ENCODE data around the gene SMAD3.

Gene SMAD3

GRCh38 chr15:67066959-67067853 lies 1.8 kb downstream of the SMAD3 start:
- H3K4me3 ChIP-seq (ENCODE audit: low read length), result peak overlapping the region; percentile 9
- H2AK5ac ChIP-seq (ENCODE audit: low read length), result no peak overlapping the region
- peaks cover 14% of the 10 kb centered on the region for H3K79me2 ChIP-seq (ENCODE audit: control insufficient read depth, insufficient read depth, low read length)
- peaks cover 15% of the 10 kb centered on the region for H3K4me1 ChIP-seq (ENCODE audit: control insufficient read depth, low read depth, low read length)
- peak overlapping the region; percentile 80 for H3K9ac ChIP-seq (ENCODE audit: low read length)
- peak overlapping the region; percentile 89 for H3K56ac ChIP-seq (ENCODE audit: low read length)
- H4K5ac ChIP-seq (ENCODE audit: low read length), result no peak overlapping the region
- H3K23ac ChIP-seq (ENCODE audit: low read length), result no peak overlapping the region
- peaks cover 4% of the 10 kb centered on the region for H3K27me3 ChIP-seq (ENCODE audit: insufficient read depth, low read length, poor library complexity)
- no peak overlapping the region for H2BK15ac ChIP-seq (replicated peaks; ENCODE audit: low read depth)
- H2BK120ac ChIP-seq (ENCODE audit: low read depth, low read length), result no peak overlapping the region
- H4K8ac ChIP-seq (ENCODE audit: low read depth, low read length), result no peak overlapping the region
- H3K4me2 ChIP-seq (ENCODE audit: low read length), result peak overlapping the region; percentile 41
- no peaks in the 10 kb centered on the region for H3K36me3 ChIP-seq (ENCODE audit: control insufficient read depth, insufficient read depth, low read length)
- peak overlapping the region; percentile 7 for H3K27ac ChIP-seq (ENCODE audit: low read depth, low read length)
- no peak overlapping the region for H2BK5ac ChIP-seq (ENCODE audit: low read length)
- peak overlapping the region; percentile 59 for H3K4ac ChIP-seq (ENCODE audit: low read depth, low read length)
- H3K79me1 ChIP-seq (ENCODE audit: low read length), result peaks cover 7% of the 10 kb centered on the region
- H3K18ac ChIP-seq (ENCODE audit: low read length), result peak overlapping the region; percentile 95
- DNase-seq, result peak; percentile 66
- no CpG with 5 or more reads among the region's 28 CpGs for WGBS (ENCODE audit: extremely low coverage, insufficient coverage, low lambda C conversion rate)

GRCh38 chr15:67067930-67068551 lies 2.6 kb downstream of the SMAD3 start:
- H3K23ac ChIP-seq (ENCODE audit: low read length), result no peak overlapping the region
- no peaks in the 10 kb centered on the region for H3K27me3 ChIP-seq (ENCODE audit: insufficient read depth, low read length, poor library complexity)
- H2BK5ac ChIP-seq (ENCODE audit: low read length), result no peak overlapping the region
- DNase-seq, result peak; percentile 89
- H2BK15ac ChIP-seq (replicated peaks; ENCODE audit: low read depth), result no peak overlapping the region
- no peak overlapping the region for H4K5ac ChIP-seq (ENCODE audit: low read length)
- peak overlapping the region; percentile 24 for H3K9ac ChIP-seq (ENCODE audit: low read length)
- no peak overlapping the region for H2BK120ac ChIP-seq (ENCODE audit: low read depth, low read length)
- peak overlapping the region; percentile 60 for H3K56ac ChIP-seq (ENCODE audit: low read length)
- H3K18ac ChIP-seq (ENCODE audit: low read length), result no peak overlapping the region
- peak overlapping the region; percentile 41 for H3K4me2 ChIP-seq (ENCODE audit: low read length)
- no CpG with 5 or more reads among the region's 3 CpGs for WGBS (ENCODE audit: extremely low coverage, insufficient coverage, low lambda C conversion rate)
- no peak overlapping the region for H2AK5ac ChIP-seq (ENCODE audit: low read length)
- peaks cover 7% of the 10 kb centered on the region for H3K79me1 ChIP-seq (ENCODE audit: low read length)
- H3K4me3 ChIP-seq (ENCODE audit: low read length), result no peak overlapping the region
- peaks cover 15% of the 10 kb centered on the region for H3K4me1 ChIP-seq (ENCODE audit: control insufficient read depth, low read depth, low read length)
- no peaks in the 10 kb centered on the region for H3K36me3 ChIP-seq (ENCODE audit: control insufficient read depth, insufficient read depth, low read length)
- no peak overlapping the region for H3K4ac ChIP-seq (ENCODE audit: low read depth, low read length)
- H3K27ac ChIP-seq (ENCODE audit: low read depth, low read length), result peak overlapping the region; percentile 62
- peaks cover 16% of the 10 kb centered on the region for H3K79me2 ChIP-seq (ENCODE audit: control insufficient read depth, insufficient read depth, low read length)
- no peak overlapping the region for H4K8ac ChIP-seq (ENCODE audit: low read depth, low read length)

GRCh38 chr15:67068710-67069400 lies 3.5 kb downstream of the SMAD3 start:
- no peak overlapping the region for H3K4ac ChIP-seq (ENCODE audit: low read depth, low read length)
- H3K4me1 ChIP-seq (ENCODE audit: control insufficient read depth, low read depth, low read length), result peaks cover 11% of the 10 kb centered on the region
- no peak overlapping the region for H2AK5ac ChIP-seq (ENCODE audit: low read length)
- no peak overlapping the region for H2BK120ac ChIP-seq (ENCODE audit: low read depth, low read length)
- no peak for DNase-seq
- H3K18ac ChIP-seq (ENCODE audit: low read length), result peak overlapping the region; percentile 71
- H3K4me2 ChIP-seq (ENCODE audit: low read length), result no peak overlapping the region
- no peak overlapping the region for H3K4me3 ChIP-seq (ENCODE audit: low read length)
- no peaks in the 10 kb centered on the region for H3K36me3 ChIP-seq (ENCODE audit: control insufficient read depth, insufficient read depth, low read length)
- no peaks in the 10 kb centered on the region for H3K27me3 ChIP-seq (ENCODE audit: insufficient read depth, low read length, poor library complexity)
- no peak overlapping the region for H2BK5ac ChIP-seq (ENCODE audit: low read length)
- no peak overlapping the region for H3K9ac ChIP-seq (ENCODE audit: low read length)
- peaks cover 7% of the 10 kb centered on the region for H3K79me1 ChIP-seq (ENCODE audit: low read length)
- no peak overlapping the region for H4K5ac ChIP-seq (ENCODE audit: low read length)
- no peak overlapping the region for H4K8ac ChIP-seq (ENCODE audit: low read depth, low read length)
- no peak overlapping the region for H3K23ac ChIP-seq (ENCODE audit: low read length)
- peaks cover 16% of the 10 kb centered on the region for H3K79me2 ChIP-seq (ENCODE audit: control insufficient read depth, insufficient read depth, low read length)
- H2BK15ac ChIP-seq (replicated peaks; ENCODE audit: low read depth), result peak overlapping the region; percentile 38
- peak overlapping the region; percentile 62 for H3K27ac ChIP-seq (ENCODE audit: low read depth, low read length)
- no CpG with 5 or more reads among the region's 6 CpGs for WGBS (ENCODE audit: extremely low coverage, insufficient coverage, low lambda C conversion rate)
- peak overlapping the region; percentile 4 for H3K56ac ChIP-seq (ENCODE audit: low read length)

- no peak overlapping the region for H4K5ac ChIP-seq (ENCODE audit: low read length)
- no peak overlapping the region for H3K4ac ChIP-seq (ENCODE audit: low read depth, low read length)
- H3K4me3 ChIP-seq (ENCODE audit: low read length), result no peak overlapping the region
- H3K9ac ChIP-seq (ENCODE audit: low read length), result no peak overlapping the region
- H2BK15ac ChIP-seq (replicated peaks; ENCODE audit: low read depth), result no peak overlapping the region
- DNase-seq, result peak; percentile 52
- no peak overlapping the region for H2BK120ac ChIP-seq (ENCODE audit: low read depth, low read length)
- no peak overlapping the region for H3K4me2 ChIP-seq (ENCODE audit: low read length)
- H3K79me1 ChIP-seq (ENCODE audit: low read length), result peaks cover 9% of the 10 kb centered on the region
- no peaks in the 10 kb centered on the region for H3K36me3 ChIP-seq (ENCODE audit: control insufficient read depth, insufficient read depth, low read length)
- peaks cover 18% of the 10 kb centered on the region for H3K79me2 ChIP-seq (ENCODE audit: control insufficient read depth, insufficient read depth, low read length)
- no peak overlapping the region for H3K27ac ChIP-seq (ENCODE audit: low read depth, low read length)
- peaks cover 14% of the 10 kb centered on the region for H3K4me1 ChIP-seq (ENCODE audit: control insufficient read depth, low read depth, low read length)
- H3K27me3 ChIP-seq (ENCODE audit: insufficient read depth, low read length, poor library complexity), result no peaks in the 10 kb centered on the region
- H3K56ac ChIP-seq (ENCODE audit: low read length), result no peak overlapping the region
- H2AK5ac ChIP-seq (ENCODE audit: low read length), result no peak overlapping the region
- no peak overlapping the region for H2BK5ac ChIP-seq (ENCODE audit: low read length)
- WGBS (ENCODE audit: extremely low coverage, insufficient coverage, low lambda C conversion rate), result no CpG with 5 or more reads among the region's 5 CpGs
- no peak overlapping the region for H4K8ac ChIP-seq (ENCODE audit: low read depth, low read length)
- H3K18ac ChIP-seq (ENCODE audit: low read length), result no peak overlapping the region
- no peak overlapping the region for H3K23ac ChIP-seq (ENCODE audit: low read length)
Observed at GRCh38 chr15:67070150-67070549, 4.7 kb downstream of the SMAD3 start.

- Histone ChIP-seq H4K8ac (ENCODE audit: low read depth, low read length) (no peak overlapping the region), H2AK5ac (ENCODE audit: low read length) (no peak overlapping the region), H3K4me1 (ENCODE audit: control insufficient read depth, low read depth, low read length) (peaks cover 15% of the 10 kb centered on the region), H3K23ac (ENCODE audit: low read length) (no peak overlapping the region), H3K56ac (ENCODE audit: low read length) (no peak overlapping the region), H2BK15ac (replicated peaks; ENCODE audit: low read depth) (no peak overlapping the region), H4K5ac (ENCODE audit: low read length) (no peak overlapping the region), H3K4me3 (ENCODE audit: low read length) (no peak overlapping the region), H3K27ac (ENCODE audit: low read depth, low read length) (no peak overlapping the region), H3K79me2 (ENCODE audit: control insufficient read depth, insufficient read depth, low read length) (peaks cover 19% of the 10 kb centered on the region), H3K36me3 (ENCODE audit: control insufficient read depth, insufficient read depth, low read length) (no peaks in the 10 kb centered on the region), H3K9ac (ENCODE audit: low read length) (no peak overlapping the region), H2BK5ac (ENCODE audit: low read length) (no peak overlapping the region), H3K4me2 (ENCODE audit: low read length) (no peak overlapping the region), H2BK120ac (ENCODE audit: low read depth, low read length) (no peak overlapping the region), H3K27me3 (ENCODE audit: insufficient read depth, low read length, poor library complexity) (no peaks in the 10 kb centered on the region), H3K79me1 (ENCODE audit: low read length) (peaks cover 13% of the 10 kb centered on the region), H3K18ac (ENCODE audit: low read length) (no peak overlapping the region), H3K4ac (ENCODE audit: low read depth, low read length) (no peak overlapping the region)
- peak; percentile 88 for DNase-seq
- WGBS (ENCODE audit: extremely low coverage, insufficient coverage, low lambda C conversion rate), result no CpG with 5 or more reads among the region's 9 CpGs
Observed at GRCh38 chr15:67070892-67071664, 5.7 kb downstream of the SMAD3 start.

Measured in mesendoderm (in vitro differentiated cells).